NAMALWA (cell line): ENCODE results near the gene CAD.

Source experiments
- DNase-seq: peaks from one replicate; pipeline ENCODE4 v3.0.0-alpha.2; 2015; ENCODE audit warnings: low spot score

The CAD gene

DNA sequence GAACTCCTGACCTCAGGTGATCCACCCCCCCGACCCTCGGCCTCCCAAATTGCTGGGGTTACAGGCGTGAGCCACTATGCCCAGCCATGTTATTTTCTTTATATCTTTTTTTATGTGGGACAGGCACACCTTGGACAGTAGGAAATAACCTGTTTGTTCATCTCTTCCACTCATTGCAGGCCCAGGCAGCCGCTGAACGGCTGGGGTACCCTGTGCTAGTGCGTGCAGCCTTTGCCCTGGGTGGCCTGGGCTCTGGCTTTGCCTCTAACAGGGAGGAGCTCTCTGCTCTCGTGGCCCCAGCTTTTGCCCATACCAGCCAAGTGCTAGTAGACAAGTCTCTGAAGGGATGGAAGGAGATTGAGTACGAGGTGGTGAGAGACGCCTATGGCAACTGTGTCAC is 8.4 kb downstream of the CAD start:
- no peak for DNase-seq

DNA sequence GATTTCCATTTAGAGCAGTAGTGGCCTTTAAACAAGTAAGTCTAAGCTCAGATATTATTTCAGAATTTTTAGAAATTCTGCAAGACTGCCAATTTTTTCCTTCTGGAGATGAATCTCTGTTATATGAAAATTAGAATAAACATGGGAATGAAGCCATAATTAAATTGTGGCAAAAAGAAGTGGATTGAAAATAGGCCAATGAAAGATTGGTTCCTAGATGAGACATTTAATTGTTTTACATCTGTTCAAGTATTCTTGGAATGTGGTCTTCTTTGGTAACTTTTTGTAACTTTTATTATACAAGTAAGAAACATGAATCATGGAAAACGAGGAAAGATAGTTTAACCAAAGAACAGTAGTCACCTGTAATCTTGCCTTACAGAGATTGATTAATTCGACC is 10.3 kb downstream of the CAD start:
- no peak for DNase-seq

DNA sequence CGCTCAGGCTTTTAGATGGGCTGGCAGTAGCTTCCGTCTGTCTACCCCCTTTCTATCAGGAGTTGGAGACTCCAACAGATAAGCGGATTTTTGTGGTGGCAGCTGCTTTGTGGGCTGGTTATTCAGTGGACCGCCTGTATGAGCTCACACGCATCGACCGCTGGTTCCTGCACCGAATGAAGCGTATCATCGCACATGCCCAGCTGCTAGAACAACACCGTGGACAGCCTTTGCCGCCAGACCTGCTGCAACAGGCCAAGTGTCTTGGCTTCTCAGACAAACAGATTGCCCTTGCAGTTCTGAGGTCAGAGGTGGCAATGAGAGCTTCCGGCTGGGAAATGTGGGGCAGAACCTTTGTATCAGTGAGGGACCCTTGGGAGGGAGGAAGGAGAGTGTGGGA is 14.8 kb downstream of the CAD start:
- no peak for DNase-seq

DNA sequence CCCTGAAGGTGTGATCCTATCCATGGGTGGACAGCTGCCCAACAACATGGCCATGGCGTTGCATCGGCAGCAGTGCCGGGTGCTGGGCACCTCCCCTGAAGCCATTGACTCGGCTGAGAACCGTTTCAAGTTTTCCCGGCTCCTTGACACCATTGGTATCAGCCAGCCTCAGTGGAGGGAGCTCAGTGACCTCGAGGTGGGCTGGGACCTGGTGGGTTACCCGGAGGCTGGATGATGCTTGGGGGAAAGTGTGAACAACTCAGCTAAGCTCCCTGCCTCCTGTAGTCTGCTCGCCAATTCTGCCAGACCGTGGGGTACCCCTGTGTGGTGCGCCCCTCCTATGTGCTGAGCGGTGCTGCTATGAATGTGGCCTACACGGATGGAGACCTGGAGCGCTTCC is 16.2 kb downstream of the CAD start:
- no peak for DNase-seq

DNA sequence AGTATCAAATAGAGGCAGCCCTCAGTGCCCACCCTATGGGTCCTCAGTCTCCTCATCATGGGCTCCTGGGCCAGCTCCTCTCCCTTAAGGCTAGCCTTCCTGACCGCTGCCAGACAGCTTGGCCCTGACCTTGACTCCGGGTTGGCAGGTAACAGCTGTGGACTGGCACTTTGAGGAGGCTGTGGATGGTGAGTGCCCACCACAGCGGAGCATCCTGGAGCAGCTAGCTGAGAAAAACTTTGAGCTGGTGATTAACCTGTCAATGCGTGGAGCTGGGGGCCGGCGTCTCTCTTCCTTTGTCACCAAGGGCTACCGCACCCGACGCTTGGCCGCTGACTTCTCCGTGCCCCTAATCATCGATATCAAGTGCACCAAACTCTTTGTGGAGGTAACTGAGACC is 19.0 kb downstream of the CAD start:
- no peak for DNase-seq

DNA sequence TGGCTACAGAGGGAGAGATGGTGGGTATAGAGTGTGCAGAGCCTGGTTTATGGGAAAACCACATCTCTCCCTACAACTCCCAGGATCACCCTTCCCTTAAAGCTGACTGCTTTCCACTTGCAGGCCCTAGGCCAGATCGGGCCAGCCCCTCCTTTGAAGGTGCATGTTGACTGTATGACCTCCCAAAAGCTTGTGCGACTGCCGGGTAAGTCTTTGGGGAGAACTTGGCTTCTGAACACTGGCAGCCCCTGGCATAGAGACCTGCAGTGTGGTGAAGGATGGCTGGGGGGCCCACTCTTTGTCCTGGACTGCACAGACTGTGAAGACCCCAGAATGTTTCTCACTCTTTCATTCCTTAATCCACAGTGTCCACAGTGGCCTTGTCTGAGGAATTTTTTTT is 19.5 kb downstream of the CAD start:
- no peak for DNase-seq

DNA sequence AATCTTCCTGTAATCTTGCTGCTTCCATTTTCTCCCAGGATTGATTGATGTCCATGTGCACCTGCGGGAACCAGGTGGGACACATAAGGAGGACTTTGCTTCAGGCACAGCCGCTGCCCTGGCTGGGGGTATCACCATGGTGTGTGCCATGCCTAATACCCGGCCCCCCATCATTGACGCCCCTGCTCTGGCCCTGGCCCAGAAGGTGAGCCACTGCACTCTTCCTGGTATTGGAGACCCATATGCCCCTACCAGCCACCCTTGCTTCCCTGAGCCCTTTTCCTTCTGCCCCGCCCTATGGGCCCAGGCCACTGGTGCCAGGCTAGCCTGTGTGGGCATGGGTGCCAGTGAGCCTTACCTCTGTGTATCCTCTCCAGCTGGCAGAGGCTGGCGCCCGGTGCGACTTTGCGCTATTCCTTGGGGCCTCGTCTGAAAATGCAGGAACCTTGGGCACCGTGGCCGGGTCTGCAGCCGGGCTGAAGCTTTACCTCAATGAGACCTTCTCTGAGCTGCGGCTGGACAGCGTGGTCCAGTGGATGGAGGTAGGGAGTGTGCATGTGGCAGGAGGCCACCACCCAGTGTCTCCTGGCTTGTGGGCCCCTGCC is 20.3 kb downstream of the CAD start:
- DNase-seq = no peak

DNA sequence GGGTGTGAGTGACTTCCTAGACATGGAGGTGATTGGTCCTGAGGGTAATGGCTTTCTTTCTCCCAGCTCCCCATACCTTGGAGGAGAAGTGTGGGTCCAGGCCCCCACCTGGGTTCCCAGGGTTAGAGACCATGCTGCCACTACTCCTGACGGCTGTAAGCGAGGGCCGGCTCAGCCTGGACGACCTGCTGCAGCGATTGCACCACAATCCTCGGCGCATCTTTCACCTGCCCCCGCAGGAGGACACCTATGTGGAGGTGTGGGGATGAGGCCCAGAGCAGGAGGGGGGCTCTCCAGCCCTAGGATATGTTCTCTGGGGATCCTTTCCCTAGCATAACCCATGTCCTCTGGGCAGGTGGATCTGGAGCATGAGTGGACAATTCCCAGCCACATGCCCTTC is 21.8 kb downstream of the CAD start:
- no peak for DNase-seq

DNA sequence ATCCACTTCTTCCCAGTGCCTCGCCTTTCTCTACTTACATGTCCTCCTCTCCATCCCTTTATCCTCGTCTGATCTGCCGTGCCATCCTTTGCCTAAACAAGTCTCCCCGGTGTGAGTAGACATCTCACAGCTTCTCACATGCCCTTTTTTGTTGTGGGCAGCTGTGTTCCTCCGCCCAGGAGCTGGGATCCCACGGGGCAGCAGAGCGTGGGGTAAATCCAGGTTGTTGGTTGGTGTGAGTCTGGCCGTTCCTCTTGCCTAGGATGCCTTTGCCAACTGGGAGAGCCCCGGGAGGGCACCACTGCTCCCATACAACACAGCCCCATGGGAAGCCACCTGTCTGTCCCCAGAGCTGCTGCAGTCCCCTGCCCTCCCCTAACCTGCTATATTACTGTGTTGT is 23.2 kb downstream of the CAD start:
- DNase-seq = no peak

DNA sequence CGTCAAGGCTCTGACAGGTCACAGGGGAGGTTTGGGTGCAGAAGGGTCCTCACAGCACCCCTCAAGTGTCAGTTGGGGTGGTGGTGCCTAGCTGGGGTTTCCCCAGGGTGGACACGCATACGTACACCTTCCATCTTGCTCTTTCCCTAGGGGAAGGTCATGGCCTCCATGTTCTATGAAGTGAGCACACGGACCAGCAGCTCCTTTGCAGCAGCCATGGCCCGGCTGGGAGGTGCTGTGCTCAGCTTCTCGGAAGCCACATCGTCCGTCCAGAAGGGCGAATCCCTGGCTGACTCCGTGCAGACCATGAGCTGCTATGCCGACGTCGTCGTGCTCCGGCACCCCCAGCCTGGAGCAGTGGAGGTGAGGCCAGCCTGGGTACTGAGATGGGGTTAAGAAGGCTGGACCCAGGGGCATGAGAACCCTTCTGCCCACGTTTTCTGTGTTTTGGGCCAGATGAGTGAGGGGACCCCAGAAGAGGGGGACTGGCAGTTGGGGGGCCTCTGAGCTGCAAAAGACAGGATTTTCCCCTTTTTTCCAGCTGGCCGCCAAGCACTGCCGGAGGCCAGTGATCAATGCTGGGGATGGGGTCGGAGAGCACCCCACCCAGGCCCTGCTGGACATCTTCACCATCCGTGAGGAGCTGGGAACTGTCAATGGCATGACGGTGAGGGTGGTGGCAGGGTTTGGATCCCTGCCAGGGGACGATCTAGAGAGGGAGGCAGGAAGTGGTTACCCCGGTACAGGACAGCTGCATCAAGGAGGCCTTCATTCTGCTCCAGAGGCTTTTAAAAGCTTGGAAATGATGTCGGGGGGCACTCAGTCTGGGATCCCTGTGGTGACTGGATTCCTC is 24.8 kb downstream of the CAD start:
- DNase-seq = no peak

DNA sequence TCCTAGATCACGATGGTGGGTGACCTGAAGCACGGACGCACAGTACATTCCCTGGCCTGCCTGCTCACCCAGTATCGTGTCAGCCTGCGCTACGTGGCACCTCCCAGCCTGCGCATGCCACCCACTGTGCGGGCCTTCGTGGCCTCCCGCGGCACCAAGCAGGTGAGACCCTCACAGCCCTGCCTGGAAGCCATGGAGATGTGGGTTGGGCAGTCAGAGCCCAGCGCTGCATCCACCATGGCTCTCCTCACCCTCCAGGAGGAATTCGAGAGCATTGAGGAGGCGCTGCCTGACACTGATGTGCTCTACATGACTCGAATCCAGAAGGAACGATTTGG is 25.4 kb downstream of the CAD start:
- DNase-seq = no peak

DNA sequence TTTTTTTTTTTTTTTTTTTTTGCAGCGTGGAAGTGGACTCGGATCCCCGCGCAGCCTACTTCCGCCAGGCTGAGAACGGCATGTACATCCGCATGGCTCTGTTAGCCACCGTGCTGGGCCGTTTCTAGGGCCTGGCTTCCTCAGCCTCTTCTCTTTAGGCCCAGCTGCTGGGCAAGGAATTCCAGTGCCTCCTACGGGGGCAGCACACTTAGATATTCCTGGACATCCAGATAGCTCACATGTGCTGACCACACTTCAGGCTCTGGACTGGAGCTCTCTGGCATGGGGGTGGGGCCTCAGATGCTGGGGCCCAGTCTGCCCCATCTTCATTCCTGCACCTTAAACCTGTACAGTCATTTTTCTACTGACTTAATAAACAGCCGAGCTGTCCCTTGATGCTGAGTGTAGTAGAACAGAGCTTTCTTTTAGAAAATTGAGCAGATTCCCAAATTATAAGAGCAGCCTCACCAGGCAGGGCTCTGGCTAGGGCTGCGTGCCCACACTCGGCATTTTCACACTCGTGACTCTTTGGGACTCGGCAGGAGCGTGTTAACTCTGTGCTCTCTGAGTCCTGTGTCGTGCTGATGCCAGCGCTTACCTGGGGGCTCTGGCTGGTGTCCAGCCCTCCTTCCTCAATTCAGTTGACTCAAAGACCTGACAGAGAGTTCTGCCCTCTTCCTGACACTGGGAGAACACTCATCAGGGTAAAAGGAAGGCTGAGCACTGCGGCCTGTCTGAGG is 26.4 kb downstream of the CAD start:
- no peak for DNase-seq

DNA sequence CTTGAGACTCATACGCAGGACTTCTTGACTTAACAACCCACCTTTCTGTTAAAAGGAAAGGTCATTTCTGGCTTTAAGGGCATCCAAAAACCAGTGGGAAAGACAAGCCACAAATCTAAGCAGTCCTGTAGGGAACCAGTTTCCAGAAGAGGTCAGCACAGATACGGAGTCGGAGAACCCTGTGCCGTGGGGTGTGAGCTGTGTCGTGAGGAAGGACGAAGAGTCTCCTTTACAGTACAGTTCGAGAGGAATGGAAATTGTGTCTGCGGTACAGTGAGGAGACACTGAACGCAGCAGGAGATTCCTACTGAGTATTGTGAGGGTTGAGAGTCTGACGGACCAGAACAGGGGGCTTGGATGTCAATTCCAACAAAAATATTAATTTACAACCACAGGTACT is 27.9 kb downstream of the CAD start:
- no peak for DNase-seq

DNA sequence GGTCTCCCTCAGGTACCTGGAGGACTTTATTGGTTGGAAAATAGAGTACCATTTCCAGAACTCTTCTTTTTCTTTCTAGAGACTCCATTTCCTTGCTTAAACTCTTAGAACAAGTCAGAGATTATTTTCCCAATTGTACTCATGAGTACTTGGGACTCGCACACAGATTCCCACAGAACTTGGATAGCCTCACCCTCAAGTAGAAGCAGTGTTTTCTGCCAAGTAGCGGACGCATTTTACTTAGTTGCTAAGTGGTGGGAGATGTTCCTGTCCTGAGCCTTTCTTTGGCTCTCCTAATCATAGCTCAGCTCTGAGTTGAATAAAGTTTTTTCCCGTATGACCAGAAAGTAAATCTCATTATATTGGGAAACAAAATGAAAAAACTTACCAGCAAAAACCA is 28.5 kb downstream of the CAD start:
- no peak for DNase-seq

DNA sequence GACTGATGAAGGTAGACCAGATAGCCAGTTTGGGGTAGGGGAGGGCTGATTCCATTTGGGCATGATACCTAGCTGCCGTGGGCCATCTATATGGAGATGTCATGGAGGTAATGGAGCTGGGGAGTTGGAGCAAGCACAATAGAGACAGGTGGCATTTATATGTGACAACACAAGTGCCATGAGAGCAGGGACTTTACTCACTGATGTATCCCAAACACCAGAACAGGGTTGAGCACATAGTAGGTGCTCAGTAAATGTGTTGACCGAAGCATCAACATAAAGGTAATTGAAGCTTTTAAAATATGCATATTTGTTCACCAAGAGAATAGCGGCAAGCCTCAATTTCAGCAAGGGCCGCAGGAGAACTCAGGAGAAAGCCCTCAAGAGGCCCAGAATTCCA is 30.7 kb downstream of the CAD start:
- DNase-seq = no peak

DNA sequence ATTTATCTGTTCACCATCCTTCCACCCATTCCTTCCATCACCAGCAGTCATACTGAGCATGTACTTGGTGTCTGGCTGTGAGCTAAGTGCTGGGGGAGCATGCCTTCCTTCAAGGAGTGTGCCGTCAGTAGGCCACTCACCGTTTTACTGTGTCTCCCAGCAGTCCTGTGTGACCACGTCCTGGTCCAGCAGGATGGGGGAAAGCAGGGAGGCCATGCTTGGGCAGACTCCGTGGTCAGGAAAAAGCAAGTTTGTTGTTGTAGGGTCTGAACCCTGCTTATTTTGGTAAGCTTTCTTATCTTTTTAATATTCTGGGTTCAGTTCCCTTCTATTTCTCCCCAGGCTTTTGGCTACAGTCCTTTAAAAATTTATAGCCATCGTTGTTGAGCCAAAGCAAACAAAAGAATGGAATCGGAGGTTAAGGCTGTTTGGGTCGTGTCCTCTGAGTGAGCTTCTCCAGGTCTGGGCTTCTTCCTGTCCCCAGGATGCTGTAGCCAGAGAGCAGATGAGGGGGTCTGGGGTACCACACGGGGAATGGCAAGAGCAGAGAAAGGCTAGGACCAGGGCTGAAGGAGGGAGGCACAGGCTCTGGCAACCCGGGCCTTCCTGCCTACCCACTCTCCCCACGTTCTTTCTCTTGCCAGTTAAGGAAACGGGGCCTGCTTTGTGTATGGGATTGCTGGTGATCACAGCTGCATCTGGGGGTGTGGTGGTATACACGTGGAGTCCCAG is 32.2 kb downstream of the CAD start:
- no peak for DNase-seq

DNA sequence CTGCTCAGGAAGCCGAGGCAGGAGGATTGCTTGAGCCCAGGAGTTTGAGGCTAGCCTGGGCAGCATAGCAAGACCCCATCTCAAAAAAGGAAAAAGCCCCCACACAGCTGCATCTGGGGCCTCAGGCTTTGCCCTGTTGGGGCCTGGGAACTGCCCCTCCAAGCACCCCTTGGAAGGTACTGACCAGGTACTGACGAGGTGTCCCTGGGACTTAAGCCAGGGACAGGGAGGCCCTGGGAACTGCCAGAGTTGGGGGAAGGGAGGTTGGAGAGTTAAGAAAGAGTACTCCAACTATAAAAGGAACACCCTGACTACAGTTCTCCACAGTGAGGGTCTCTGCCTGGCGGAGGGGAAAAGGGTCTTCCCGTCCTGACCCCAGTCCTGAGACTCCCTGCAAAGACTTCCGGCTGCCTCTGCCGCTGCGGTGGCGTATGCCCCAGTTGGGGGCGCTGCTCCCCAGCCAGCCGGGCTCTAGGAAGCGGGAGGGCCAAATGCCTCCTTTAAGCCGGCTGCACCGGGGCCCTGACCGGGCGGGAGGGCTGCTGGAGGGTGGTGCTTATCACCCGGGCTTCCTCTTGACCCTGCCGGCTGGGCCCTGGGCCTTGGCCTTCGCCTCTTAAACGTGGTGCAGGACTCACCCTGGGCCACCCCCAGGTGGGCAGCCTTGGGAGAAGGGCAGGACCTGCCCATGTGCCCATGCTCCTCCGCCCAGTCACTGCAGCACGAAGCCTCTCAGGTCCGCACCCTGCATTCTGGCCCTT is 32.9 kb downstream of the CAD start:
- DNase-seq = peak; percentile 60

DNA sequence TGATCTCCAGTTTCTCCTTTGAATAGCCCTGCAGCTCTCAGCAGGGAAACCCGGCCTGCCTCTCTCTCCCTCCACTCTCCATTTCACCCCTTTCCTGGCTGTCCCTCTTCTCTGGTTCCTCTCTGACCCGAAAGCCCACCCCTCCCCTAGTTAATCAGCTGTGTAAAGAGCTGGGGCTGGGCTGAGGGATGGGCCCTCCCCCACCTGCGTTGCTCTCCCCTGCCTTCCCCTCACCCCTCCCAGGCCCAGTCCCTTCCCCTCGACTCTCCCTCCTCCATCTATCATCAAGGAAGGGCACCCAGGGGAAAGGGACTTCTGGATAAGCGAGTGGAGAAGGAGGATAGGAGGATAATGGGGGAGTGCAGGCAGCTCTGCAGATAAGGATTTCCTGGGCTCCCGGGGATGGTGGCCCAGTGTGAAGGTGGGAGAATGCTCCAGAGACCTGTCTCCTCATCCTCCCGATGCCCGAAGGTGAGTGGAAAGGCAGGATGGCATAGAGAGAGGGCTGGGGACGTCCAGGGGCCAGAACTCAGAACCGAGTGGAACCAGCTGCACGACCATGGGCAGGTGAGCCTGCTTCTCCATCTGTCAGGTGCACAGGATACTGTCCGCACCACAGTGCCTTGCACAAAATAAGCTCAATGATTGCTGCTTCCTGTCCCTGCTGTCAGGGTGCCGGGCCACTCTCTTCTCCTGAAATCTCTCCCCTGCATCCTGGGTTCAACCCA is 33.6 kb downstream of the CAD start:
- DNase-seq = no peak

DNA sequence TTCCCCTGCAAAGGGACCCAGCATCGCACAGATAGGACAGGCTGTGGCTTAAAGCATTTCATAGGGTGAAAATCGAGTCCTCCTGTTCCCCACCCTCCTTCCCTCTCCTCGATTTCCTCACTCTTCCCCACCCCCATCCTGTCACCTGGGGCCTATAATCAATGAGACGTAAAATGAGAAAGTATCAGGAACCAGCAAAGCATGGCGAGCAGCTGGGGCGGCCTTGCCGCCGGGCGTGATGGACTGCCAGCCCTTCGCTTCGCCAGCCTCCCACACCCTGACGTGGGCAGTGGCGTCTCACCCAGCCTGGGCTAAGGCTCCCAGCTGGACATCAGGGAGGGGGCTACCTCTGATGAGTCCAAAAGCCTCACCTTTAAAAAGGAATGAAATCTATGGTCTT is 34.6 kb downstream of the CAD start:
- DNase-seq = no peak

DNA sequence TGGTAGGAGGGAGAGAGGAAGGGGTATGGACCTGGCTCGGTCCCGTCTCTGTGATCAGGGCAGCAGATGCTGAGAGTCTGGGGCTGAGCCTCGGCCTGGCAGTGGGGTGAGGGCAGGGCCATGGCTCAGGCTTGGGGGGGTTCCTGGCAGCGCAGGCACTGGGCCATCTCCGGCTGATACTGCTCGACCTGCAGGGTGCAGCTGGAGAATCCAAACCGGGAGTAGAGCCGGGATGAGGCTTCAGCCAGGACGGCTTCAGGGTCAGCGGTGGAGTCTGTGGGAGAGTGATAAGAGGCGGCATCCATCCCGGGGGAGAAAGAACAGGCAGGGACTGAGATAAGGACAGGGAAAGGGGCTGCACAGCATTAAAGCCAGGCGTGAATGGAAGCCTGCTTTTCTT is 38.0 kb downstream of the CAD start:
- DNase-seq = no peak

DNA sequence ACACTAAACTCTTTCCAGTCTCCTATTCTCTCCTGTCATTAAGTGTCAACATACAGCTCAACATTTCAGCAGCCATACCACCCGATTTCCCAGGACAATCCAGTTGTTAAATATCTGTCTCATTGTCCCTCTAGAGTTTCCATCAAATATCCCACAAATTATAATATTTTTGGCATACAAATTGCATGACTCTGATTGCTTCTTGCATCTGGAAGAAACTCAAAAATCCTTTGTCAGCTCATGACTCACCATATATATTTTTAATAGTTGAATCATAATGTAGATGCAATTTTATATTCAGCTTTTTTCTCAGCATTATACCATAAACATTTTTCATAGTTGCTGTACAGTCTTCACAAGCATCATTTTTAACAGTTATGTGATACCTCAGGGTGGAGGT is 38.5 kb downstream of the CAD start:
- DNase-seq = no peak
